ENCODE measurements around the gene ADARB2.

The ADARB2 gene

DNA sequence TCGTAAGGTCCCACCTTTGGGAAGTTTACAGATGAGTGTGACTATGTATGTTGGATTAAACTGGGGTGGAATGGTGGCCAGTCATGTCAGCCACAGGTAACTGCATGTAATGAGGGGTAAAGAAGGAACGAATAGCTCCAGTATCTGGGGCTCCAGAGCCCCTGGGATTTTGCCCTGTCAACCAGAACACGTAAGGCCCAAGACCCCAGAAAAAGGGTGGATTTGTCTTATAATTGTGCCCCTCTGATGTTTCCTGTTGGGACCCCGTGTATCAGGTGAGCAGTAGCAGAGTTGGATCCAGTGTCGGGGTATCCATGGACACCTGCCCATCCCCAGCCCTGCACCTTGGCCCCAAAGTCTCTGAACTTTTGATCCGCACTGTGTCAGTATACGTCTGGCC is 76.9 kb downstream of the ADARB2 start:
- no peak for DNase-seq

DNA sequence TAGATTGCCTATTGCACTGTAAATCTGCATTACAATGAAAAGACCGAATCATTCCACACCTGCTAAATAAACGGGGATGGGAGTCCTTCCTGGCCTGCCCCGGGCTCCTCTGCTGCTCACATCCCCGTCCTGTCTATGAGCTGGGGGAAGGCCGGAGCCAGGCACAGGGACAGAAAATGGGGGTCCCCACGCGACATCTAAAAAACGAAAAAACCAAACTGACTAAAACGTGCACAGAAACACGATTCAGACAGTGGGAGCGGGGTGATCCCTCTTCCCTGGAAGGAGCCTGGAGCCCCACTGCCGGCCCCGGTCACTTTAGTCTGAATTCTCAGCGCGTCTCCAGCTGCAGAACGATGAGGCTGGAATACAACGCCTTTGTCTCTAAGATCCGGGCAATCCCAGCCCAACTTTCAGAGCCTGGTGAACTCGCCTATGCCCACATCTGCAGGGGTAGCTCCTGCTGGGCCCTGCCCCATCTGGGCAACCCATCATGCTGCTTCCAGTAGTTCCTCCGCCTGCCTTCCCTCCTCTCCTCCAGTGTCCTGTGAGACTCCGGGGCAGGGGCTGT is 78.0 kb downstream of the ADARB2 start:
- no peak for DNase-seq

DNA sequence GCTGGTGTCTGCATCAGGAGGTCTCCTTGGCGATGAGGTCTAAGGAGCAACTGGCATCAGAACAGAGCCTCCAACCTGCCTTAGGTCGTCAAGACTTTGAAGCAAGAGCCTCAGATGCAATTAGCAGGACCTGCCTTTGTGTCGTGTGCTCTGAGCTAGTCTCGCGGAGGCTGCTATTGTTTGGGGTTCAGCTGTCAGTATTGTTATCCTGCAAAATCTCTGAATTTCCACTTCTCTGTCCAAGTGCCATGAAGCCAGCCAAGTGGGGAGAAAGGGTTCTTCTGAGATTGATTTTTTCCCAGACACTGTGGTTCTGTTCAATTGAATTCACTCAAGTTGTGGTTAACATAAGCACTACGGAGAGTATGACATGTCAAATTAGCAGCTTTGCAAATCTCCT is 78.7 kb downstream of the ADARB2 start:
- DNase-seq: no peak

DNA sequence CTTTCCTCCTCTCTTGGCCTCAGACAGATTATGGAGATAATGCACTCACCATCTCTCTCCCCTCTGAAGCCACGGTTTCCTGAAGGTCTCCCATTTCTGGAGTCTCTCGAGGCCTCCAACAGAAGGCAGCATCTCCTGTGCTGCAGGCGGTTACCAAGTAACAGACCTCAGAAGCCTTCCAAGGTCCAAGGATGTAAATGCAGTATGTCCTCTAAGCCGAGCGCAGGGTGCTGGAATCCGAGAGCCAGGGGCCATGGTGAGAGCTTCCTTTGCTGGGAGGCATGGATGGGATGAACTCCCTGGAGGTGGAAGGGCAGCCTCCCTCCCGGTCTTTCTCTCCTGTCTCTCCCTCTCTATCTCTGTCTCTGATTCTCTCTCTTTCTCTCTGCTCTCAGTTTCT is 79.8 kb downstream of the ADARB2 start:
- DNase-seq: no peak

DNA sequence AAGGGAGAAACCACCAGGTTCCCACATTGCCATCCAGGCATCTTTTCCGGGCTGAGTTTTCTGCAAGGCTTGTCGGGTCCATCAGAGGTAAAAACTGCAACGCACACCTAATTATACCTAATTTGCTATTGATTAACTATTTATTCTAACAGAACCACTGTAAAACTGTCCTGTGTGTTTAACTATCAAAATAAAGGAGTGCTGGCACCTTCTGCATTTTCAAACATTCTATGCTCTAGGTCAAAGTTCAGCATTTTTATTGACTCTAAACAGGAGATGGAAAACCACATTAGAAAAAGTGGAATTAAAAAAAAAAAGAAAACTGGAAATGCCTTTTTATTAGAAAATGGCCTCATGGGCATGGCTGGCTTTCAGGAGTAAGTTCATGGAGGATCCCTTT is 82.0 kb downstream of the ADARB2 start:
- DNase-seq: no peak

GRCh38 chr10:1654811-1655356 is 82.4 kb downstream of the ADARB2 start:
- DNase-seq: no peak

DNA sequence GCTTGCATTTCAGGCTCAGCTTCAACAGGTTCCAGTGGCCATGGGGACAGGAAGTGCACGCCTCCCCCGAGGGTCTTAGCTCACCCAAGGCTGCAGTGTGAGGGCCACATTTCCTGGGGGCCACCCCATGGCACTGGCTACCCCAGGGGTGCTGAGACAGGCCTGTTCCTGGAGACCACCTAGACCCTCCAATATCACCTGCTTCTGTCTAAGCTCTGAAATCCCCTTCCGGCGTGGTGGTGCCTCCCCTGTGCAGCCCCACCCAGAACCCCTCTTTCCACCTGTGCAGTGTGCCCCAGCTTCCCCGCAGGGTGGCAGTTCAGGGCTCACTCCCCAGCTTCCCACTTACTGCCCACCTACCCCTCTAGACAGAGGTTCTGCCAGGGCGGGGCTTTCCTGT is 83.1 kb downstream of the ADARB2 start:
- no peak for DNase-seq

DNA sequence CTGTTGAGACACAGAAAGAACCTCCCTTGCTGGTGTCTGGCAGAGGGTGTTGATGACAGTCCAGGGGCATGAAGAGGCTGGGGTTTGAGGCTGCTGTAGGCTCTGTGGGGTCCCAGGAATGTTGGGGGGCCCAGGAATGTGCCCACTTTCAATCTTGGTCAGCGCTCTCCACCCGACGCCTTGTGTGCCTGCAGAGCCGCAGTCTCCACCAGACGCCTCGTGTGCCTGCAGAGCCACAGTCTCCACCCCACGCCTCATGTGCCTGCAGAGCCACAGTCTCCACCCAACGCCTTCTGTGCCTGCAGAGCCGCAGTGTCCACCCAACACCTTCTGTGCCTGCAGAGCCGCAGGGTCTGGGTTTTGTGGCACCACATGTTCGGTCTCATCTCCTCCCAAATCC is 84.0 kb downstream of the ADARB2 start:
- no peak for DNase-seq

DNA sequence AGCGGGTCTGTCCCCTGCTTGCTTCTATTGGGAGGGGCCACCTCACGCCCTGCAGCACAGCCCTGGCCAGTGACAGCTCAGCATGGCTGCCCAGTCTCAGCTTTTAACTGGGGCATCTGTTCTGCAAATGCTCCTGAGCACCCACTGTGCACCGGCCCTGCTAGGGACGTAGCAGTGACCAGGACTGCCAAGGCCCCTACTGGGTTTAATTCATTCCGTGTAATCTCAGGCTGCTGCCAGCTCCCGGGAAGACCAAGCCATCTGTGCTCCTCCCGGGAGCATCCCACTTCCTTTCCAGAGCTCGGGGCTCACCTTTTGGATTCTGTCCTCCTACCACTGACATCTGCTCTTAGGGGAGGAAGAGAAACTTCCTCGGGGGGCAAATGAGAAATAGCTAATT is 85.2 kb downstream of the ADARB2 start:
- no peak for DNase-seq

DNA sequence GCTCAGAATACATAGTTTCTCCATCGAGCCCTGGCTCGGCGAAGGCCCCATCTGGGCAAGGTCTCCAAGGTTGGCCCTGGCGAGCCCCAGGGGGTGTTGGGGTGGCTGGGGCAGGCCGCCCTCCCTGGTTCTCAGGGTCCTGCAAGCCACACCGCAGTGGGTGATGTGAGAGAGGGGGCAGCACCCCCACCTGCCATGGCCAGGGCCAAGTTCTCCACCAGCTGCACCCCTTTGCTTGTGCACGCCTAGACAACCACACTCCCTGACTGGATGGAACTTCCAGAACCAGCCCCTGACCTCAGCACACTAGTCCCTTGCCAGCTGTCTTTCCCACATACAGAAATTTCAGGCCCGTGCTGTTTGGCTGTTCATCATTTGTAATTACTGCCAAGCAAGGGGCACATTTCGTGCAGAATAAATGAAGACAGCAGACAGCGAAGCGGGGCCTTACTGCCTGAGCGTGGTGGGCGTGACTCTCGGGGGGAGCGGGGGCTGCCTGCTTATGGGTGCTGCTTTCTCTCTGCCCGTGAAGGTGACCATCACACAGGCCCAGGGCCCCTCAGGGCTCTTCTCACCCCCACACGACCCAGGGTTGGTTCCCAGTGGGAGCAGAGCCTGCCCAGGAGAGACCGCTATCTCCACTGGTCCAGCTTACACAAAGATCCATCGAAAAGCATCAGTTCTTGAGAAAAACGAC is 85.9 kb downstream of the ADARB2 start:
- DNase-seq: no peak

- no peak for DNase-seq
These were observed 86.6 kb downstream of the ADARB2 start for GRCh38 chr10:1650542-1651269.

DNA sequence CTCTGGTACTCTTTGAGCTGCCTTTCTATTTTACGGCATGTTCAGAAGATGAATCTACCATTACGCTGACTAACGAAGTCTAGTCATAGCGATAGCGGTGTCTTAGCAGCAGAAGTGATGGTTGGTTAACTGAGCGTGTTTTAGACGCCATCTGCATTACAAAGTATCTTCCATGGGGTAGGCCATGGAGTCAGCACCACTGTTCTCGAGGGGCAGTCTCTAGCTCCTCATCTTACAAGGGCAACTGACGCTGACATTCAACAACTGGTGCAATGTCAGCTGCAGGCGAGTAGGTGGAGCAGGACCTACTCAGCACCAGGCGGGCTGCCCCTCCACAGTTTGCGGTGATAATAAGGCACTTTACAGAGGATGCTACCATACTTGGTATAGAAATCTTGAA is 88.7 kb downstream of the ADARB2 start:
- no peak for DNase-seq

DNA sequence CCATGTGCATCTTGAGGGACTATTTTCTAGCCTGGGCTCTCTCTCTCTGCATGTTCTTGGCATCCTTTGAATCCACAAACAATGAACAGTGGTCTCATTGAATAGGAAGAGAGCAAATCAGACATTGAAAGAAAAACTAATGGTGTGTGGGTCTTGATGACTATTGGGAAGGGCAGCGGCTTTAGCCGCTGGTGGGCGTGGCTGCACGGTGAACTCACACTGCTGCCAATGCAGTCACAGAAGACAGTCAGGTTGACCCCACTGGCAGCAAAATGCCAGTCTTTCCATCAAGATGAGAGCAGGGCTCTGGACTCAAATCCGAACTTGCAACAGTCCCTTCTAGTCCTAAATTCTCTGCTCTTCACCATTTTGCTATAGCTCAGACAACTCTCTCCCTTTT is 91.0 kb downstream of the ADARB2 start:
- DNase-seq: no peak

- DNase-seq: no peak
These were observed 91.4 kb downstream of the ADARB2 start for GRCh38 chr10:1645896-1646295.

DNA sequence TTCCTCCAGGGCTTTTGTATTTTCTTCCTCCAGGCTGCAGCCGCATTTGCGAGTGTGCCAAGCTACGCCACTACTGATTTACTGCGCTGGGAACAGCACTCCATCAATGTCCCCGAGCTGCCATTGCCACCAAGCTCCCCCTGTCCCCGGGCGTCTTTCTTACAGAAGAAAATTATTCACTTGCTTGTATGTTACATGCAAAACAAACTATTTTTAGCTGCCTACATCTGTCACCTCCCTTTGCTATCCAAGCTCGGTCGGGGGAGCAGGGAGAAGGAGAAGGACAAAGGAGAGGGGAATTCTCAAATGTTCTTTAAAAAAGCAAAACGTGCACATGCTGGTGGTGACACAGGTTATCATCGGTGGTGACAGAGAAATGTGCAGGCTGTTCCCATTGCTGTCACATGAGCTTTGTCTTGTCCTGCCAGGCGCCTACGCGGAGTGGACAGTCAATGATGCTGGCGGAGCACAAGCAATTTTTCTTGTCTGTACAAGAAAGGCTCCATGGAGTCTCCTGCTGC is 93.1 kb downstream of the ADARB2 start:
- DNase-seq: no peak

DNA sequence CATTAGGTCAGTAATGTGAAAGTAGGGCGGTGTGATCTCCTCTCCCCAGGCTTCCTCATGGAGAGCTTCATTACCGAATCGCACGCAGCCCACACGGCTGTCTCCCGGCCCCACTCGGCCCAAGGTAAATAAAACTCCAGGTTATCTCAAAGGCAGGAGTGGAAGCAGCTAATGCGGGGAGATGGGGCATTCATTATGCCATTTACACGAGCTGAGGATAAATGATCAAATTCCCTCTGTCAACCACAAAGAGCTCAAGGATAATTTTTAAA is 93.5 kb downstream of the ADARB2 start:
- no peak for DNase-seq

GRCh38 chr10:1643161-1643907 is 94.0 kb downstream of the ADARB2 start:
- DNase-seq: no peak

- no peak for DNase-seq
These were observed 94.6 kb downstream of the ADARB2 start for GRCh38 chr10:1642600-1643160.

- DNase-seq: no peak
These were observed 95.9 kb downstream of the ADARB2 start for GRCh38 chr10:1641402-1641801.

DNA sequence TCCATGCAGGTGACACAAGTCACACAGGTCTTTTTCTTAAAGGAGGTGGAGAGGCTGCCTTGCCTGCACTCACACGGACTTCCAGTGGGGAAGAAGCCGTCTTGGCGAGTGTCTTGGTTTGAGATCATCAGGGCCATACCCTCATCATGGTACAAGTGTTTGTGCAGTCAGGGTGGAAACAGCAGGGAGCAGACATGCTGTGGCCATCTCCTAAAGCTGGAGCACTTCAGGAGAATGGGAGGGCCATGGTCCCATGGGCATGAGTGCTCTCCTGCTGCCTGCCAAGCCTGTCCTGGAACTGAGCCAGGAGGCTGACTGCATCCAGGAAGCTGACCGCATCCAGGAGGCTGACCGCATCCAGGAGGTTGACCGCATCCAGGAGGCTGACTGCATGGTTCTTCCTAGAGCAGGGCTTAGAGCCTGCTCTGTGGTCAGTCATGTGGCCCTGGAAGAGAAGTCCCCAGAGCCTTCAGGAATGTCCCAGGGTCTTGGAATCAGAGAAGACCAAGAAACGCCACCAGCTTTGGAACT is 98.4 kb downstream of the ADARB2 start:
- no peak for DNase-seq

- no peak for DNase-seq
These were observed 102.0 kb downstream of the ADARB2 start for GRCh38 chr10:1635340-1635739.

GRCh38 chr10:1634239-1634638 is 103.1 kb downstream of the ADARB2 start:
- DNase-seq: no peak

GRCh38 chr10:1633783-1634182 is 103.5 kb downstream of the ADARB2 start:
- DNase-seq: no peak

Data from CD4-positive, alpha-beta T cell treated with Interleukin-15 for 1 hour (primary cell).